Transverse colon (tissue), 4 donors: Measurements from ENCODE around the gene TRMT10C. TPM values are rescaled to one million over a fixed set of nuclear protein-coding genes. Genes with fewer than 3 reads are reported as not detected.
"Not testable (repeated sequence)": the region's sequence is repeated elsewhere in the genome, so short reads cannot be mapped to it uniquely, and the experiment has no call there.

Experiments
- DNase-seq: peaks from one replicate; pipeline ENCODE4 v3.0.0-alpha.2; 2019
- H3K27ac ChIP-seq, 4 donors: fragments of 200-600 bp; sonication (generic); 2 replicates each; pipeline ENCODE4 v1.5.1; 2016 to 2018; ENCODE audit warnings: inconsistent platforms in 4 of 4
- H3K27me3 ChIP-seq: fragments of 200-600 bp; sonication (generic); 2 replicates; pipeline ENCODE4 v1.5.1; 2017; ENCODE audit warnings: inconsistent platforms
- H3K36me3 ChIP-seq, 4 donors: fragments of 200-600 bp; sonication (generic); 2 replicates each; pipeline ENCODE4 v1.5.1; 2017 to 2019; ENCODE audit warnings: inconsistent platforms in 4 of 4
- H3K4me1 ChIP-seq, 4 donors: fragments of 200-600 bp; sonication (generic); 2 replicates each; pipeline ENCODE4 v1.5.1; 2017 to 2020; ENCODE audit warnings: inconsistent platforms in 4 of 4
- H3K4me3 ChIP-seq, 4 donors: fragments of 200-600 bp; sonication (generic); 1 replicate in 1 of 4; 2 replicates in 3 of 4; pipeline versions ENCODE4 v1.5.1 to v1.6.1; 2017 to 2019; ENCODE audit warnings: inconsistent platforms in 4 of 4
- H3K9me3 ChIP-seq, 2 donors: fragments of 200-600 bp; sonication (generic); 2 replicates each; pipeline ENCODE4 v1.5.1; 2017 to 2019; ENCODE audit warnings: inconsistent platforms in 2 of 2
- CTCF ChIP-seq, 5 experiments: fragments of 200-600 bp in 3 of 5; fragments of 450-650 bp in 2 of 5; sonication (generic) in 3 of 5; IDR thresholded peaks; 1 replicate in 2 of 5; 2 replicates in 3 of 5; pipeline ENCODE4 v1.5.1; 2016 to 2017; ENCODE audit warnings: antibody characterized with exemption in 5 of 5, inconsistent platforms in 3 of 5, mild to moderate bottlenecking in 2 of 5, moderate library complexity in 1 of 5
- EP300 ChIP-seq: sonication (generic); formaldehyde crosslinking; IDR thresholded peaks from one replicate; pipeline ENCODE4 v1.6.1; 2017; ENCODE audit warnings: antibody characterized with exemption, low read depth
- POLR2A ChIP-seq: fragments of 450-650 bp; IDR thresholded peaks from one replicate; pipeline ENCODE4 v1.6.1; 2016; ENCODE audit warnings: antibody characterized with exemption, mild to moderate bottlenecking, moderate library complexity
- POLR2AphosphoS5 ChIP-seq, 3 donors: sonication (generic); formaldehyde crosslinking; IDR thresholded peaks; one replicate each; pipeline ENCODE4 v1.6.1; 2016; ENCODE audit warnings: antibody characterized with exemption in 3 of 3
- WGBS, 2 donors: methylation state at CpG; one replicate each; pipeline ENCODE4 v1.1.5; 2018; ENCODE audit warnings: low coverage in 1 of 2; 5-methylcytosine and 5-hydroxymethylcytosine counted together
- in situ Hi-C, 4 donors: fragments of 200-750 bp; cut with MboI; loops; one replicate each; pipeline versions ENCODE4 v1.15.0 to v1.15.1; 2017; ENCODE audit warnings: low sequenced_read_pairs in 3 of 4, low pct_ligation_motif_present in 1 of 4, low pct_unique_long_range_greater_than_20kb in 1 of 4
- intact Hi-C: fragments of 100-400 bp; cut with DNase I; formaldehyde crosslinking; loops from one replicate; pipeline ENCODE4 v1.15.1; 2023; ENCODE audit warnings: low total_unique reads
- total RNA-seq, 4 donors: library from RNA; depleted of rRNA; stranded (reverse); fragments of >200 nt; gene quantifications; one replicate each; pipeline ENCODE4 v1.1.0, GENCODE V29; 2016

The TRMT10C gene
- total RNA-seq, 4 donors from 2014 or later: 5.0 to 15.0 (median 11.0) TPM

GRCh38 chr3:101588616-101589015 is 26.9 kb downstream of the TRMT10C start:
- H3K36me3 ChIP-seq: peaks cover 0 to 31% (median 11%) of the 10 kb centered on the region in 4 donors
- DNase-seq: no peak
- intact Hi-C loops: no loop called here
- no peaks in the 10 kb centered on the region for H3K4me1 ChIP-seq
- no peak overlapping the region for H3K27ac ChIP-seq
- no peak for TF ChIP-seq CTCF (IDR thresholded peaks at IDR 0.05)
- TF ChIP-seq POLR2AphosphoS5 (IDR thresholded peaks at IDR 0.05): no peak
- TF ChIP-seq EP300: no peak
- TF ChIP-seq POLR2A: no peak
- H3K4me3 ChIP-seq: no peak overlapping the region
- in situ Hi-C loops: no loop called here
- H3K27me3 ChIP-seq: no peaks in the 10 kb centered on the region
- no peaks in the 10 kb centered on the region for H3K9me3 ChIP-seq
- 43 to 55% methylated on average over 1 of the region's 1 CpG for WGBS, 2 donors

- no peak for TF ChIP-seq POLR2A
- no peak for TF ChIP-seq POLR2AphosphoS5 (IDR thresholded peaks at IDR 0.05)
- no peak for TF ChIP-seq CTCF (IDR thresholded peaks at IDR 0.05)
- TF ChIP-seq EP300: no peak
- Histone ChIP-seq H3K4me3 (no peak overlapping the region), H3K4me1 (no peaks in the 10 kb centered on the region), H3K9me3 (no peaks in the 10 kb centered on the region), H3K36me3 (peaks cover 0 to 38% (median 12%) of the 10 kb centered on the region in 4 donors), H3K27ac (no peak overlapping the region), H3K27me3 (no peaks in the 10 kb centered on the region)
- DNase-seq: no peak
- WGBS, 2 donors: 85 to 87% methylated on average over 3 of the region's 3 CpGs
- in situ Hi-C loops: no loop called here
- intact Hi-C loops: no loop called here
Observed at GRCh38 chr3:101591071-101591470, 29.4 kb downstream of the TRMT10C start.

- Histone ChIP-seq H3K9me3 (no peaks in the 10 kb centered on the region), H3K27ac (no peak overlapping the region), H3K4me1 (no peaks in the 10 kb centered on the region), H3K4me3 (no peak overlapping the region), H3K36me3 (peaks cover 0 to 3% (median 0%) of the 10 kb centered on the region in 4 donors), H3K27me3 (no peaks in the 10 kb centered on the region)
- in situ Hi-C loops: no loop called here
- no peak for DNase-seq
- TF ChIP-seq POLR2A (no peak), CTCF (IDR thresholded peaks at IDR 0.05) (no peak), EP300 (no peak), POLR2AphosphoS5 (IDR thresholded peaks at IDR 0.05) (no peak)
- intact Hi-C loops: no loop called here
- WGBS, 2 donors: 83 to 90% methylated on average over 1 to 3 of the region's 3 CpGs
Observed at GRCh38 chr3:101602731-101603130, 41.1 kb downstream of the TRMT10C start.

- no peak for DNase-seq
- in situ Hi-C loops: no loop called here
- Histone ChIP-seq H3K9me3 (no peaks in the 10 kb centered on the region), H3K36me3 (no peaks in the 10 kb centered on the region), H3K27ac (no peak overlapping the region), H3K4me3 (no peak overlapping the region), H3K4me1 (no peaks in the 10 kb centered on the region), H3K27me3 (no peaks in the 10 kb centered on the region)
- WGBS, 2 donors: 86 to 87% methylated on average over 1 of the region's 1 CpG
- no peak for TF ChIP-seq CTCF (IDR thresholded peaks at IDR 0.05)
- no peak for TF ChIP-seq EP300
- no peak for TF ChIP-seq POLR2A
- no peak for TF ChIP-seq POLR2AphosphoS5 (IDR thresholded peaks at IDR 0.05)
- intact Hi-C loops: no loop called here
Observed at GRCh38 chr3:101603184-101603583, 41.5 kb downstream of the TRMT10C start.

GRCh38 chr3:101605398-101605797 is 43.7 kb downstream of the TRMT10C start:
- in situ Hi-C loops, H3K27ac ChIP-seq, H3K27me3 ChIP-seq, H3K36me3 ChIP-seq, H3K4me1 ChIP-seq, H3K9me3 ChIP-seq, H3K4me3 ChIP-seq, intact Hi-C loops, DNase-seq: not testable (repeated sequence)
- WGBS, 2 donors: 56 to 82% methylated on average over 4 to 10 of the region's 10 CpGs
